BJ (cell line): Measurements from ENCODE around the gene RAD51B. TPM values are rescaled to one million over a fixed set of nuclear protein-coding genes. Genes with fewer than 3 reads are reported as not detected.

Experiments used
- CTCF ChIA-PET: fragments of 350-600 bp; formaldehyde crosslinking; extraction: SDS; loops from one replicate; lab custom pipeline; 2021; ENCODE audit warnings: antibody characterized with exemption, inconsistent platforms; lab: Yijun Ruan, JAX
- POLR2A ChIA-PET: fragments of 300-600 bp; sonication (Branson Sonifier 250); formaldehyde crosslinking; extraction: SDS; loops from one replicate; lab custom pipeline; 2021; ENCODE audit warnings: antibody characterized with exemption; lab: Charles Lee
- DNase-seq: peaks from one replicate; pipeline ENCODE4 v3.0.0-alpha.2; 2011; ENCODE audit warnings: low read depth
- H3K27me3 ChIP-seq: 2 replicates; pipeline ENCODE4 v1.6.0; 2011; ENCODE audit warnings: low read length; ENCODE audit not compliant: control insufficient read depth, insufficient read depth
- H3K36me3 ChIP-seq: 2 replicates; pipeline ENCODE4 v1.5.1; 2011; ENCODE audit warnings: low read length; ENCODE audit not compliant: control insufficient read depth, insufficient read depth
- H3K4me3 ChIP-seq: 2 replicates; pipeline ENCODE4 v1.5.1; 2011; ENCODE audit warnings: low read depth, mild to moderate bottlenecking, control low read depth, low read length
- polyA plus RNA-seq: library from polyadenylated mRNA; depleted of rRNA; stranded (reverse); fragments of >200 nt; gene quantifications from 2 replicates; pipeline ENCODE4 v1.2.3, GENCODE V29; 2011
- TF ChIP-seq, protein P1 (sequence below): IDR thresholded peaks from 2 replicates; pipeline ENCODE4 v1.5.1; 2011; ENCODE audit warnings: low read depth, mild to moderate bottlenecking, control low read depth, inconsistent platforms, low read length, moderate library complexity; ENCODE audit not compliant: insufficient read depth

The RAD51B gene
- polyA plus RNA-seq, 1 experiment = 5.6 TPM

DNA sequence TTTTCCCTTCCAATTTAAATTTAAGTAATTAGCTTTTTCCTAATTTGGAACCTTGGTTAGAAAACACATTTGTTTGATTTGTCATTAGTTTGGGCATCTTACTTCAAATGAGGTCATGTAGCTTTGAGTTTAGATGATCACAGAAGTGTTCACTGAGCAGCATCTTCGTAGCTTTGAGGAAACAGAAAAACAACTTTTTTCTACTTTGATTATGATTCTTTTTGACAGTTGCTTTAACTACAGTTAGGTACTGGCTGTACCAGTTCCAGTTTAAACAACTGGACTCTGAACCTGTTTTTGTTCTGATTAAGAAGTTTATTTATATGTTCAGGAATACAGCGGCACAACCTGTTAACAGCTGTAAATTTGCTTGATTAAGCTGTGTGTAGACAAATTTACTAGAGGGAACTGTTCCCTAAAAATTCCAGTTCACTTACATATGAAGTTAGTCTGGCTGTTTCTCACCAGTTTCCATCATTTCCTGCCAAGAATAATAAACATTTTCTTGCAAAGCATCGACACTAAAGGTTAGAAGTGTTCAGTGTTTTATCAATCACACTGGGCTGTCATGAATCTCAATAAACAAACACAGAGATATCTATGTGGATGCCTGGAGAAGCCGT, 191.9 kb downstream of the RAD51B start:
- POLR2A ChIA-PET = no interaction called here
- TF ChIP-seq, protein P1, sequence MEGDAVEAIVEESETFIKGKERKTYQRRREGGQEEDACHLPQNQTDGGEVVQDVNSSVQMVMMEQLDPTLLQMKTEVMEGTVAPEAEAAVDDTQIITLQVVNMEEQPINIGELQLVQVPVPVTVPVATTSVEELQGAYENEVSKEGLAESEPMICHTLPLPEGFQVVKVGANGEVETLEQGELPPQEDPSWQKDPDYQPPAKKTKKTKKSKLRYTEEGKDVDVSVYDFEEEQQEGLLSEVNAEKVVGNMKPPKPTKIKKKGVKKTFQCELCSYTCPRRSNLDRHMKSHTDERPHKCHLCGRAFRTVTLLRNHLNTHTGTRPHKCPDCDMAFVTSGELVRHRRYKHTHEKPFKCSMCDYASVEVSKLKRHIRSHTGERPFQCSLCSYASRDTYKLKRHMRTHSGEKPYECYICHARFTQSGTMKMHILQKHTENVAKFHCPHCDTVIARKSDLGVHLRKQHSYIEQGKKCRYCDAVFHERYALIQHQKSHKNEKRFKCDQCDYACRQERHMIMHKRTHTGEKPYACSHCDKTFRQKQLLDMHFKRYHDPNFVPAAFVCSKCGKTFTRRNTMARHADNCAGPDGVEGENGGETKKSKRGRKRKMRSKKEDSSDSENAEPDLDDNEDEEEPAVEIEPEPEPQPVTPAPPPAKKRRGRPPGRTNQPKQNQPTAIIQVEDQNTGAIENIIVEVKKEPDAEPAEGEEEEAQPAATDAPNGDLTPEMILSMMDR = no peak
- DNase-seq = no peak

DNA sequence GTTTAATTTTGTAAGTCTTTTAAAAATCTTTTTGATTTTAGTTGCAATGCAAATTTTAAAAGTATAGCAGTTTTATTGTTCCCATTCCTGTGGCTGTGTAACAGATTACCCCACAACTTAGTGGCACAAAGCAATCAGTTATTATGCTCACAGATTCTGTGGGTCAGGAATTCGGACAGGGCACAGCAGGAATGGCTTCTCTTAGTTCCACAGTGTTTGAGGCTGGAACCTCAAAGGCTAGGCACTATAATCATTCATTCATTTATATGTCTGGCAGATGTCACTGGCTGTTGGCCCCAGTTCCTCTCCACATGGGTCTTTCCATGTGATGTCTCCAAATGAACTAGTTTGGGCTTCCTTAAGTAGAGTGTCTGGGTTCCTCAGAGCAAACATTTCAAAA, 193.3 kb downstream of the RAD51B start:
- POLR2A ChIA-PET = no interaction called here
- Histone ChIP-seq H3K4me3 (no peak overlapping the region), H3K36me3 (no peaks in the 10 kb centered on the region), H3K27me3 (no peaks in the 10 kb centered on the region)
- CTCF ChIA-PET = no interaction called here
- TF ChIP-seq, protein P1 = no peak
- DNase-seq = no peak

More for the DNA sequence above, 191.9 kb downstream of the RAD51B start:
- no peaks in the 10 kb centered on the region for H3K36me3 ChIP-seq
- H3K4me3 ChIP-seq = no peak overlapping the region
- no peaks in the 10 kb centered on the region for H3K27me3 ChIP-seq
- CTCF ChIA-PET = interaction anchor here (0.7 to 1.3 kb wide), 3 partner anchors 10 to 153 kb away, joined by 3 read pairs; no protein-coding TSS in a partner anchor

DNA sequence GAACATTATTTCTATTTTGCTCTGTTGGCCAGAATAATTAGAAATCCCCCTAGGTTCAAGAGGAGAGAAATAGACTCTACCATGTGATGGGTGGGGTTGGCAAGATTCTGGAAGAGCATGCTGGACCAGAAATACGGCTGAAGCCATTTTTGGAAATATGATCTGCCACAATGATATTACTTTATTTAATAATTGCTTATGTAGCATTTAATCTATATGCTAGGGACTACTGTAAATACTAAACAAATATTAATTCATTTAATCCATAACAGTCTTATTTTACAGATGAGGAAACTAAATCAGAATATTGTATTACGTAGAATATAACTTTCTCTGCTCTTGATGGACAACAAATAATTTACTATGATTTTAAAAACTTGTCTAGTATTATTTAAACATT, 193.7 kb downstream of the RAD51B start:
- Histone ChIP-seq H3K36me3 (no peaks in the 10 kb centered on the region), H3K4me3 (no peak overlapping the region), H3K27me3 (no peaks in the 10 kb centered on the region)
- CTCF ChIA-PET = no interaction called here
- TF ChIP-seq, protein P1 = no peak
- no peak for DNase-seq
- POLR2A ChIA-PET = no interaction called here

DNA sequence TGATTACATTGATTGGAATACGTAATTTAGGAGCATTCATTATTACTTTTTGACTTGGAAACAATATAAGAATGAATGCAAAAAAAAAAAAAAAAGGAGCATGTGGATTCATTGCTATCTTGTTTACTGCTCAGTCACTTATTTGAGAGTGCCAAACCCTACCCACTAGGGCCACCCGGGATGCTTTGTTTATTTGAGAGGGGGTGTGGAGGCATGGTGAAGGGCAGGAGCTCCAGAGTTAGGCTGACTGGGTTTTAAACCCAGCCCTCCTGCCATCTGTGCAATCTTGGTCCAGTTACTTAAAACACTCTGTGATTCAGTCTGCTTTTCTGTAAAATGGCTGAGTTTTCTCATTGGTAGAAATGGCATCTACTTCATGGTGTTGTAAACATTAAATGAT, 195.2 kb downstream of the RAD51B start:
- Histone ChIP-seq H3K27me3 (no peaks in the 10 kb centered on the region), H3K36me3 (no peaks in the 10 kb centered on the region), H3K4me3 (no peak overlapping the region)
- ChIA-PET POLR2A (no interaction called here), CTCF (no interaction called here)
- TF ChIP-seq, protein P1 = no peak
- DNase-seq = no peak

DNA sequence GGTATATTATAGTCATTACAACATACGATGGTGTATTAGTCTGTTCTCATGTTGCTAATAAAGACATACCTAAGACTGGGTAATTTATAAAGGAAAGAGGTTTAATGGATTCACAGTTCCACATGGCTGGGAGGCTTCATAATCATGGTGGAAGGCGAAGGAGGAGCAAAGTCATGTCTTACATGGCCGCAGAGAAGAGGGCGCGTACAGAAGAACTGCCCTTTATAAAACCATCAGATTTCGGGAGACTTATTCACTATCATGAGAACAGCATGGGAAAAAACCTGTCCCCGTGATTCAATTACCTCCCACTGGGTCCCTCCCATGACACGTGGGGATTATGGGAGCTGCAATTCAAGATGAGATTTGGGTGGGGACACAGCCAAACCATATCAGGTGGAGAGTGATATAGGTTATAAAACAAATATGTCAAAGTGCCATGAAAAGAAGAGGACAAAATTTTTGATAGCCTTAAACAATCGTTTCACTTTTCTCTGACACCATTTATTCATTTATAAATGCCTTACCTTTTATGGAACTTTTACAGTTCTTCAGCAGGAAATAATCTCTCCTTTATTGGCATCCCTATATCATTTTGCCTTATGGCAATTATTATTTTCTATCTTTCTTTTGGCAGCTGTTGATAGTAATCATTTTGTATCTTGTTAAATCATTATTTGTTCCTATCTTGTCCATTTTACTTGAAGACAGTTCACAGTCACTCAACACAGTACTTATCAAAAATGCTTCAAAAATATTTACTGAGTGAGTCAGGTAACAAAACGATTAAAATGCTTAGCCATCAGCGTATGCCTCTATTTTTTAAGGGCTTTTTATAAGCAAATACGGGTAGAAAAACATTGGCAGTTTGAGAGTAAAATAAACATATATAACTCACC, 196.0 kb downstream of the RAD51B start:
- Histone ChIP-seq H3K36me3 (no peaks in the 10 kb centered on the region), H3K27me3 (no peaks in the 10 kb centered on the region), H3K4me3 (no peak overlapping the region)
- CTCF ChIA-PET = no interaction called here
- POLR2A ChIA-PET = no interaction called here
- no peak for DNase-seq
- TF ChIP-seq, protein P1 = no peak
